DMS53 (cell line): ENCODE results near the gene TMEM92.

ENCODE experiments used
- DNase-seq: peaks from one replicate; lab custom pipeline; 2025; lab: John Stamatoyannopoulos, UW

Gene TMEM92

DNA sequence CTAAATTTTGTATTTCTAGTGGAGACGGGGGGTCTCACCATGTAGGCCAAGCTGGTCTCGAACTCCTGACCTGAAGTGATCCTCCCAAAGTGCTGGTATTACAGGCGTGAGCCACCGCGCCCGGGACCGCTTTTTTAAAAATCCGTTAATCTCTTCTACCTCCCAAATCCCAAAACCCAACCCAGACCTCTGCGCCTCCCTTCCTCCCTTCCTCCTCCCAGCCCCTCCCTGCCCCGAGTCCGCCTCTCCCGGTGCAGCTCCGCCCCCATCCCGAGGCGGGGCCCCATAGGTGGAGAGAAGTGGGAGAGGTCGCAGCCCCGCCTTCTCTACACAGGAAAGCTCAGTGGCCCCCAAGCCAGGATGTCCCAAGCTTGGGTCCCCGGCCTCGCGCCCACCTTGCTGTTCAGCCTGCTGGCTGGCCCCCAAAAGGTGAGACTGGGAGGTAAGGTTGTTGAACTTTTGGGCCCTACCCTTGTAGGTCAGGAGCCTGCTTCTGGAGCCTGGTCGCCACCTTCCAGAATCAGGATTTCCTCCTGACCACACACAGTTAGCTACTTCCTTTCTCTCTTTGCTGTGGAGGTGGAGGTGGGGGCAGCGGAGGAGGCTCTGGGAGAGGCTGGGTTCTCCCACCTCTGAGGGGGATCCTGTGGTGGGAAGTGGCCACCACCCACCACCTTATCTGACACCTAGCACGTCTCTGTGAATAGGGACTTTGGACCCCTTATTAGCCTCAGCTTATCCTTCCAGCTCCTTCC, at the start of gene TMEM92:
TMEM92 (plus strand) TSS at position 325 of the 755 bp plus-strand sequence; CDS start at position 361, 36 bp downstream.
- DNase-seq = peak; percentile 51

DNA sequence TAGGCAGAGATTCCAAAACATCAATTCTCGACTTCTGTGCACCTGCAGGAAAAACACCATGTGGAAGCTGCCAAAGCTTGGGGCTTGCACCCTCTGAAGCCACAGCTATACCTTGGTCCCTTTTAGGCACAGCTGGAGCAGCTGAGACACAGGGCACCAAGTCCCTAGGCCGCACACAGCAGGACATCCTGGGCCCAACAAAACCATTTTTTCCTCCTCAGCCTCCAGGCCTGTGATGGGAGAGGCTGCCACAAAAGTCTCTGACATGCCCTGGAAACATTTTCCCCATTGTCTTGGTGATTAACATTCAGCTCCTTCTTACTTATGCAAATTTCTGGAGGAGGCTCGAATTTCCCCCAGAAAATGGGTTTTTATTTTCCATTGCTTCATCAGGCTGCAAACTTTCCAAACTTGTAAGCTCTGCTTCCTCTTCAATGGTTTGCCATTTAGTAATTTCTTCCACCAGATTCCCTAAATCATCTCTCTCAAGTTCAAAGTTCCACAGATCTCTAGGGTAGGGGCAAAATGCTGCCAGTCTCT, 48.5 kb upstream of the TMEM92 start:
- DNase-seq = no peak

DNA sequence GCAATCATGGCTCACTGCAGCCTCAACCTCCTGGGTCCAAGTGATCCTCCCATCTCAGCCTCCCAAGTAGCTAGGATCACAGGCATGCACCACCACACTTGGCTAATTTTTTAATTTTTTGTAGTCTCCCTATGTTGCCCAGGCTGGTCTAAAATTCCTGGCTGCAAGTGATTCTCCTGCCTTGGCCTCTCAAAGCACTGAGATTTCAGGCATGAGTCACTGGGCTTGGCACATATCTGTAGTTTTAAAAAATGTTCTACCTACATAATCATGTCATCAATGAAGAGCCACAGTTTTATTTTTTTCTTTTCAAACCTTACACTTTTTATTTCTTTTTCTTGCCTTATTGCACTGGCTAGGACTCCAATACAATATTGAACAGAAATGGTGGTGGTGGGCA, 39.7 kb upstream of the TMEM92 start:
- DNase-seq = no peak

GRCh38 chr17:50237901-50238300, 36.4 kb upstream of the TMEM92 start:
- no peak for DNase-seq

DNA sequence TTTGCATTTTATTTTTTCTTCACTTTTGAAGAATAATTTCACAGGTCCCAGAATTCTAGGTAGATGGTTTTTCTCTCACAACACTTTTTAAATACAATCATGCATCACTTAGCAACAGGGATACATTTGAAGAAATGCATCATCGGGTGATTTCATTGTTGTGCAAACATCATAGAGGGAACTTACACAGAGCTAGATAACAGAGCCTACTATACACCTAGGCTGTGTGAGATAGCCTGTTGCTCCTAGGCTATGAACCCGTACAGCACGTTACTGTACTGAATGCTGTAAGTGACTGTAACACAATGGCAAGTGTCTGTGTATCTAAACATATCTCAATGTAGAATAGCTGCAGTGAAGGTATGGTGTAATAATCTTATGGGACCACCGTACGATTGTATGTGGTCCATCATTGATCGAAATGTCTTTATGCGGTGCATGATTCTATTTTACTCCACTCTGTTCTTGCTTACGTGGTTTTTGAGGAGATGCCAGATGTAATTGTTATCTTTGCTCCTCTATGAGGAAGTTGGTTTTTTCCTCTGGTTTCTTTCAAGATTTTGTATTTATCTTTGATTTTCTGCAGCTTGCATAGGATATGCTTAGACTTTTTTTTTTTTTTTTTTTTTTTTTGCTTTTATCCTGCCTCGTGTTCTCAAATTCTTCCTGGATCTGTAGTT, 35.5 kb upstream of the TMEM92 start:
- peak; percentile 67 for DNase-seq

DNA sequence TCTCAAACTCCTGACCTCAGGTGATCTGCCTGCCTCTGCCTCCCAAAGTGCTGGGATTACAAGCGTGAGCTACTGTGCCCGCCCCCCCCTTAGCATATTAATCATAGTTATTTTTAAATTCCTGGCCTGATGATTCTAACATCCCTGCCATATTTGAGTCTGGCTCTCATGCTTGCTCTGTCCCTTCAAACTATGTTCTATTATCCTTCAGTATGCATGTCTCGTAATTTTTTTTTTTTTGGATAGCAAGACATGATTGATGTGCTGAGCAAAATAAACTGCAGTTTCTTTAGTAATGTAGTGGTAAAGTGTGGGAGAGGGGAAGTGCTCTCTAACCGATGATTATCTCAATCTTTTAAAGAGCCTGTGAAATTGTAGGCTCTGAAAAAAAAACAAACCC, 34.3 kb upstream of the TMEM92 start:
- no peak for DNase-seq

GRCh38 chr17:50240851-50241250, 33.4 kb upstream of the TMEM92 start:
- DNase-seq = no peak

GRCh38 chr17:50241431-50241830, 32.8 kb upstream of the TMEM92 start:
- no peak for DNase-seq

DNA sequence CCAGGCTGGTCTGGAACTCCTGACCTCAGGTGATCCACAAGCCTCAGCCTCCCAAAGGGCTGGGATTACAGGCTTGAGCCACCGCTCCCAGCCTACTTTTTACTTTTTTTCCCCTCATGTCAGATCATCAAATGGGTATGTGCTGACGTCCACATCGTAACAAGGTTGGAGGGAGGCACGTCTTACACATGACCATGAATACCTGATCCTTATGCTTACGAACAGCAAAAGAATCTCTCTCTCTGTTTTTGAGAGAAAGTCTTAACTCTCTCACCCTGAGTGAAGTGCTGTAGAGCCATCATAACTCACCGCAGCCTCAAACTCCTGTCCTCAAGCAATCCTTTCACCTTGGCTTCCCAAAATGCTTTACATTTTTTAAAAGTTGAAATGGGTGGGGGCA, 29.5 kb upstream of the TMEM92 start:
- DNase-seq = no peak

GRCh38 chr17:50248255-50248654, 26.0 kb upstream of the TMEM92 start:
- DNase-seq = no peak

- DNase-seq = no peak
Measured at GRCh38 chr17:50252781-50253180, 21.5 kb upstream of the TMEM92 start.

GRCh38 chr17:50255766-50256635, 18.3 kb upstream of the TMEM92 start:
- DNase-seq = no peak

- DNase-seq = no peak
Measured at GRCh38 chr17:50256826-50257618, 17.2 kb upstream of the TMEM92 start.

DNA sequence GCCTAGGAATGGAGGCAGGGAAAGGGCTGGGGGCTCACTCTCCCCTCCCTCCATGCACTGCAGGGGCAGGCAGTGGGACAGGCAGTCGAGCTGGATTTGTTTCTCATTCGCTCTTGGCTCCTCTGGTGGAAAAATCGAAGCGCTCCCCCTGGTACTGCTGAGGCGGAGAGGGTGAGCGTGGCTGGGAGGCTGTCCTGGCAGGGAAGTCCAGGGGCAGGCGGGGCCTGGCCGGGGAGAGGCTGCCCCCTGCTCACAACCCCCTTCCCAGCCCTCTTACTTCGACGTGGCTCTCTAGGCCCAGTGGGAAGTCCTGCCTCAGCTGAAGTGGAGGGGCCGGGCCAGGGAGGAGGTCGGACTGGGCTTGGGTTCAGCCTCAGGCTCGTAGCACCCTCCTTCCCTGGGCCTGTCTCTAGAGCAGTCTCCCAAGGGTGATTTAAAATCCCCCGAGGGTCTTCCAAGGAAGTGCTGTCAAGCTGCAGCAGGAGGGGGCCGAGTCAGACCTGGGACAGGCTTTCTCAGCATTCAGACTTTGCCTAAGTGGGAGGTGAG, 16.5 kb upstream of the TMEM92 start:
- no peak for DNase-seq

DNA sequence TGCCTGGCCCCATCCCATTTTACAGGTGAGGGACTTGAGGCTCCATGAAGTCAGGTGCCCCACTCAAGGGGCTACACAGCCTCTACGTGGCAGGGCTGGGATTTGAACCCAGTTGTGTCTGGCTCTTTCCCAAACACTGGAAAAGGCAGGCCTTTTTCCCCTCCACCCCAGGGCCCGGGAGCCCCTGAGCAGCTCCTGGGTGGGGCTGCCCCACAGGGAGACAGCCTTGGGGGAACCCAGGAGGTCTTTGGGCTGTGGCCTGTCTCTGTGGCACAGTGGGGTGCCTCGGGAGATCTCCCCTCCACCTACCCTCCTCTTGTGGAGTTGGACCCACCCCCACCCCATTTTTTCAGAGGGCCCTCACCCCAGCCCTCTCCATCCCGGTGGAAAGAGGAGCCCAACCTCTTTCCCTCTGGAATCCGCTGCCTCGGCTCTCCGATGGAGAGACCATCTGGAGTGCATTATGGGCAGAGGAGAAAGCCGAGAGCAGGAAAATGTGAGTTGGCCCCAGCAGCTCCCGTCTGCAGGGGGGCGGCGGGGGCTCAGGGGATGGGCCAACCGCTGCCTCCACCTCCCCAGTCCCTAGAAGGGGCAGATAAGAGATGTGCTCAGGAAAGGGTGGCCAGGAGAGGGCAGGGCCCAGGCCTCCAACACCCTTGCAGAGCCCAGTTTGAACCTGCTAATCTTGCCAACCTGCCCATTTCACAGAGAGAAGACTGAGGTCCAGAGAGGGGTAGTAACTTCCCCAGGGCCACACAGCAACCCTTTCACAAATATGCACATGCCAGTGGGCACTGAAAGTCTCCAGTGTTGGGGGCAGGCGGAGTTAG, 15.4 kb upstream of the TMEM92 start:
- no peak for DNase-seq

DNA sequence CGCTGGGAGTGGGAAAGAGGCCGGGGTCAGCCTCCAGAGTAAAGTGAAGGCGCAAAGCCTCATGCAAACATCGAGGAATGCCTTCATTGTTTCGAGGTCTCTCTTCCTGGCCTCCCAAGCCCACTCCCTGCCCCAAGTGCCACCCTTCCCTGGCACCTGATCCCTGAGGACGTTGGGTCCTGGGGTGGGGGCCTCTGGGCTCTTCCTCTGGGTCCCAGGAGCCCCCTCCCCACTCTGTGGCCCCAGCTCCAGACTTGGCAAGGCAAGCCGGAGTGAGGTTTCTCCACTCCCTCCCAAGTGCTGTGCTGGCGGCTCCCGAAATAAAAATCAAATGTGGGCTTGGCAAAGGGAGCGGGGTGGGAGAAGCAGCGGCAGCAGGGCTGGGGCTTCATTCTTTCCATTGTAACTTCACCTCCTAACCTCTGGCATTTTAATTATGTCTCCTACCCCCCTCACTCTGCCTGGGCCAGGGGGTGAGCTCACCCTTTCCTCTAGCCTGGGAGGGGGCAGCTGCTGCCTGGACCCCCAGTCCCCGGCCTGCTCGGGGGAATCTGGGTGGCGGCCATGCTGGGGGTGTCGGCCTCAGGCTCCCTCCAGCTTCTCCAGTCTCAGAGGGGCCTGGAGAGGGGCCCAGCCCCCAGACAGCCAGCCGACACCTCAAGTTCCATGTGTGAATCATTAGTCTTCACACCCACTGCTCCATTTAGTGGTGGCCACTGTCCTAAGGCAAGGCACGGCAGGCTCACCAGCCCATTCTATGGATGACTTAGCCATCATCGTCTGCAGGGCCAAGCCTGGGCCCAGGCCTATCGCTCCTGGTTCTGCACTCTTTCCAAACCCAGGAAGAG, 14.6 kb upstream of the TMEM92 start:
- DNase-seq = no peak

- no peak for DNase-seq
Measured at GRCh38 chr17:50260501-50260911, 13.8 kb upstream of the TMEM92 start.

- no peak for DNase-seq
Measured at GRCh38 chr17:50261051-50261915, 13.0 kb upstream of the TMEM92 start.
